Measurements from ENCODE around the gene ALS2CL.

Gene ALS2CL

GRCh38 chr3:46664971-46665762, 28.3 kb downstream of the ALS2CL start:
- DNase-seq (ENCODE audit: low read depth in 1 of 2, low spot score in 1 of 2): no peak

GRCh38 chr3:46664188-46664970, 29.1 kb downstream of the ALS2CL start:
- DNase-seq (ENCODE audit: low read depth in 1 of 2, low spot score in 1 of 2): no peak

GRCh38 chr3:46663591-46664135, 29.8 kb downstream of the ALS2CL start:
- no peak for DNase-seq (ENCODE audit: low read depth in 1 of 2, low spot score in 1 of 2)

GRCh38 chr3:46662771-46663551, 30.5 kb downstream of the ALS2CL start:
- no peak for DNase-seq (ENCODE audit: low read depth in 1 of 2, low spot score in 1 of 2)

- no peak for DNase-seq (ENCODE audit: low read depth in 1 of 2, low spot score in 1 of 2)
These were observed 31.4 kb downstream of the ALS2CL start for GRCh38 chr3:46661776-46662766.

- DNase-seq (ENCODE audit: low read depth in 1 of 2, low spot score in 1 of 2): no peak
These were observed 32.6 kb downstream of the ALS2CL start for GRCh38 chr3:46660543-46661523.

- no peak for DNase-seq (ENCODE audit: low read depth in 1 of 2, low spot score in 1 of 2)
These were observed 33.5 kb downstream of the ALS2CL start for GRCh38 chr3:46660003-46660402.

- no peak for DNase-seq (ENCODE audit: low read depth in 1 of 2, low spot score in 1 of 2)
These were observed 34.2 kb downstream of the ALS2CL start for GRCh38 chr3:46659285-46659684.

- no peak for DNase-seq (ENCODE audit: low read depth in 1 of 2, low spot score in 1 of 2)
These were observed 36.5 kb downstream of the ALS2CL start for GRCh38 chr3:46656778-46657556.

- DNase-seq (ENCODE audit: low read depth in 1 of 2, low spot score in 1 of 2): no peak
These were observed 38.2 kb downstream of the ALS2CL start for GRCh38 chr3:46655271-46655670.

- no peak for DNase-seq (ENCODE audit: low read depth in 1 of 2, low spot score in 1 of 2)
These were observed 42.4 kb downstream of the ALS2CL start for GRCh38 chr3:46651084-46651483.

GRCh38 chr3:46649436-46649835, 44.0 kb downstream of the ALS2CL start:
- DNase-seq (ENCODE audit: low read depth in 1 of 2, low spot score in 1 of 2): no peak

GRCh38 chr3:46648096-46648495, 45.4 kb downstream of the ALS2CL start:
- DNase-seq (ENCODE audit: low read depth in 1 of 2, low spot score in 1 of 2): no peak

- DNase-seq (ENCODE audit: low read depth in 1 of 2, low spot score in 1 of 2): no peak
These were observed 46.8 kb downstream of the ALS2CL start for GRCh38 chr3:46646700-46647099.

GRCh38 chr3:46643701-46644100, 49.8 kb downstream of the ALS2CL start:
- DNase-seq (ENCODE audit: low read depth in 1 of 2, low spot score in 1 of 2): no peak

- no peak for DNase-seq (ENCODE audit: low read depth in 1 of 2, low spot score in 1 of 2)
These were observed 50.5 kb downstream of the ALS2CL start for GRCh38 chr3:46642971-46643370.

- no peak for DNase-seq (ENCODE audit: low read depth in 1 of 2, low spot score in 1 of 2)
These were observed 52.6 kb downstream of the ALS2CL start for GRCh38 chr3:46640927-46641326.

GRCh38 chr3:46639221-46639620, 54.3 kb downstream of the ALS2CL start:
- DNase-seq (ENCODE audit: low read depth in 1 of 2, low spot score in 1 of 2): no peak

Measured in stimulated activated CD4-positive, alpha-beta T cell treated with anti-CD3 and anti-CD28 coated beads, Interleukin-15, amount 100 ng/mL, for 1 hour (primary cell).